Panc1 (cell line): Measurements from ENCODE around the gene MT1HL1. TPM values are rescaled to one million over a fixed set of nuclear protein-coding genes. Genes with fewer than 3 reads are reported as not detected.

Experiments
- ATAC-seq: fragments of 200-7000 bp; cut with Tn5 transposase; 2 replicates; pipeline ENCODE4 v1.9.1; 2020; ENCODE audit warnings: mild to moderate bottlenecking, moderate library complexity
- BruUV-seq: library from RNA; stranded (reverse); fragments of 400-500 nt; replicated peaks from 2 replicates; lab custom pipeline; 2021; lab: Mats Ljungman, UMichigan
- CTCF ChIA-PET: fragments of 300-600 bp; sonication (Branson Sonifier 250); formaldehyde crosslinking; loops from one replicate; lab custom pipeline; 2022; ENCODE audit warnings: antibody characterized with exemption; lab: Charles Lee
- POLR2A ChIA-PET: fragments of 300-600 bp; sonication (Branson Sonifier 250); formaldehyde crosslinking; loops from one replicate; lab custom pipeline; 2022; ENCODE audit warnings: antibody characterized with exemption; lab: Charles Lee
- DNase-seq: peaks from one replicate; pipeline ENCODE4 v3.0.0-alpha.2; 2010; ENCODE audit warnings: low read depth, low spot score
- H3K27ac ChIP-seq: 2 replicates; pipeline ENCODE4 v1.5.1; 2011; ENCODE audit warnings: mild to moderate bottlenecking, low read length, inconsistent platforms
- H3K27me3 ChIP-seq: fragments of 200-500 bp; sonication (Bioruptor generic); 2 replicates; pipeline ENCODE4 v1.6.0; 2014; ENCODE audit warnings: low read length, inconsistent platforms; ENCODE audit not compliant: control insufficient read depth, insufficient read depth
- H3K36me3 ChIP-seq: fragments of 200-500 bp; sonication (Bioruptor generic); 2 replicates; pipeline ENCODE4 v1.5.1; 2014; ENCODE audit warnings: inconsistent platforms, mild to moderate bottlenecking, low read length, moderate library complexity; ENCODE audit not compliant: control insufficient read depth, insufficient read depth
- H3K4me1 ChIP-seq: 2 replicates; pipeline ENCODE4 v1.5.1; 2011; ENCODE audit warnings: inconsistent platforms, mild to moderate bottlenecking, low read length, moderate library complexity; ENCODE audit not compliant: control insufficient read depth, insufficient read depth
- H3K4me3 ChIP-seq, 2 experiments: 2 replicates each; pipeline ENCODE4 v1.5.1; 2011 to 2012; ENCODE audit warnings: low read depth in 2 of 2, low read length in 2 of 2, mild to moderate bottlenecking in 2 of 2, inconsistent platforms in 1 of 2, moderate library complexity in 1 of 2
- H3K9me3 ChIP-seq: fragments of 200-500 bp; sonication (Bioruptor generic); 2 replicates; pipeline ENCODE4 v1.5.1; 2014; ENCODE audit warnings: low read depth, mild to moderate bottlenecking, inconsistent platforms, low read length, moderate library complexity; ENCODE audit not compliant: control insufficient read depth, insufficient read depth
- CTCF ChIP-seq: fragments of 450-650 bp; IDR thresholded peaks from 2 replicates; pipeline ENCODE4 v1.5.1; 2017; ENCODE audit warnings: mild to moderate bottlenecking
- POLR2AphosphoS5 ChIP-seq: IDR thresholded peaks from 2 replicates; pipeline ENCODE4 v1.6.1; 2012; ENCODE audit warnings: mild to moderate bottlenecking, low read depth, low read length, moderate library complexity
- SIN3A ChIP-seq: IDR thresholded peaks from 2 replicates; pipeline ENCODE4 v1.6.1; 2012; ENCODE audit warnings: low read depth, mild to moderate bottlenecking, low read length, moderate library complexity, borderline replicate concordance; ENCODE audit not compliant: insufficient read depth
- TCF7L2 ChIP-seq: IDR thresholded peaks from 2 replicates; pipeline ENCODE4 v1.6.1; 2011; ENCODE audit warnings: mild to moderate bottlenecking, low read depth, low read length, inconsistent platforms
- in situ Hi-C: cut with HindIII; loops from 2 replicates; pipeline ENCODE4 v1.10.0; 2016; ENCODE audit warnings: low sequenced_read_pairs, low pct_unique_long_range_greater_than_20kb
- intact Hi-C: fragments of 100-400 bp; cut with micrococcal nuclease; formaldehyde crosslinking; loops from one replicate; pipeline ENCODE4 v1.10.0; 2022; ENCODE audit not compliant: unreplicated experiment
- total RNA-seq: library from RNA; stranded (reverse); gene quantifications from one replicate; pipeline ENCODE4 v1.2.1, GENCODE V29; 2021; ENCODE audit not compliant: unreplicated experiment
- TF ChIP-seq, protein P1 (sequence below), 2 experiments: IDR thresholded peaks; 2 replicates each; pipeline ENCODE4 v1.6.1; 2011 to 2012; ENCODE audit warnings: low read depth in 2 of 2, control low read depth in 1 of 2, low read length in 1 of 2, mild to moderate bottlenecking in 1 of 2, moderate library complexity in 1 of 2; ENCODE audit not compliant: insufficient read depth in 1 of 2

MT1HL1 gene
- total RNA-seq, 1 experiment from 2014 or later, result not detected

DNA sequence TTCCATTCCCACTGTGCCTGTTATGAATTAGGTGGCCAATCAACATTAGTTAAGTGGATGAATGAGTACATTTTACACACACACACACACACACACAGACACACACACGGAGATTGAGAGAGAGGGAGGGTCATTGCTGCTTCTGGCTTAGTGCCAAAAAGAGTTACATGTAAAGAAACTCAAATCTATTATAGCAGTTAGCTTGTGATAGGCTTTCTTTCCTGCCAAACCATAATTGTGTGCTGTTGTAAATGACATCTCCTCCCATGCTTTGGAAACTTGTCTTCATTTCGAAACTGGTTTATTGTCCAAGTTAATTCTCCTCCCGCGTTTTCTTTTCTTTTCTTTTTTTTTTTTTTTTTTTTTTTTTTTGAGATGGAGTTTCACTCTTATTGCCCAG lies 1.4 kb upstream of the MT1HL1 start:
- BruUV-seq, result no TSS peak
- Histone ChIP-seq H3K9me3 (no peaks in the 10 kb centered on the region), H3K4me3 (no peak overlapping the region), H3K27ac (no peak overlapping the region), H3K4me1 (no peaks in the 10 kb centered on the region), H3K36me3 (no peaks in the 10 kb centered on the region), H3K27me3 (no peaks in the 10 kb centered on the region; the same call in 1 of the 2 replicates)
- CTCF ChIA-PET, result no interaction called here
- intact Hi-C loops (no loop called here), in situ Hi-C loops (no loop called here)
- no peak for DNase-seq
- POLR2A ChIA-PET, result no interaction called here
- ATAC-seq, result no peak
- TF ChIP-seq CTCF, result no peak
- TF ChIP-seq SIN3A, result no peak
- no peak for TF ChIP-seq POLR2AphosphoS5
- TF ChIP-seq, protein P1, sequence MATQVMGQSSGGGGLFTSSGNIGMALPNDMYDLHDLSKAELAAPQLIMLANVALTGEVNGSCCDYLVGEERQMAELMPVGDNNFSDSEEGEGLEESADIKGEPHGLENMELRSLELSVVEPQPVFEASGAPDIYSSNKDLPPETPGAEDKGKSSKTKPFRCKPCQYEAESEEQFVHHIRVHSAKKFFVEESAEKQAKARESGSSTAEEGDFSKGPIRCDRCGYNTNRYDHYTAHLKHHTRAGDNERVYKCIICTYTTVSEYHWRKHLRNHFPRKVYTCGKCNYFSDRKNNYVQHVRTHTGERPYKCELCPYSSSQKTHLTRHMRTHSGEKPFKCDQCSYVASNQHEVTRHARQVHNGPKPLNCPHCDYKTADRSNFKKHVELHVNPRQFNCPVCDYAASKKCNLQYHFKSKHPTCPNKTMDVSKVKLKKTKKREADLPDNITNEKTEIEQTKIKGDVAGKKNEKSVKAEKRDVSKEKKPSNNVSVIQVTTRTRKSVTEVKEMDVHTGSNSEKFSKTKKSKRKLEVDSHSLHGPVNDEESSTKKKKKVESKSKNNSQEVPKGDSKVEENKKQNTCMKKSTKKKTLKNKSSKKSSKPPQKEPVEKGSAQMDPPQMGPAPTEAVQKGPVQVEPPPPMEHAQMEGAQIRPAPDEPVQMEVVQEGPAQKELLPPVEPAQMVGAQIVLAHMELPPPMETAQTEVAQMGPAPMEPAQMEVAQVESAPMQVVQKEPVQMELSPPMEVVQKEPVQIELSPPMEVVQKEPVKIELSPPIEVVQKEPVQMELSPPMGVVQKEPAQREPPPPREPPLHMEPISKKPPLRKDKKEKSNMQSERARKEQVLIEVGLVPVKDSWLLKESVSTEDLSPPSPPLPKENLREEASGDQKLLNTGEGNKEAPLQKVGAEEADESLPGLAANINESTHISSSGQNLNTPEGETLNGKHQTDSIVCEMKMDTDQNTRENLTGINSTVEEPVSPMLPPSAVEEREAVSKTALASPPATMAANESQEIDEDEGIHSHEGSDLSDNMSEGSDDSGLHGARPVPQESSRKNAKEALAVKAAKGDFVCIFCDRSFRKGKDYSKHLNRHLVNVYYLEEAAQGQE (IDR thresholded peaks at IDR 0.05; ENCODE audit: insufficient read depth in 1 of 2, low read depth in 2 of 2, low read length in 1 of 2), result no peak
- no peak for TF ChIP-seq TCF7L2

DNA sequence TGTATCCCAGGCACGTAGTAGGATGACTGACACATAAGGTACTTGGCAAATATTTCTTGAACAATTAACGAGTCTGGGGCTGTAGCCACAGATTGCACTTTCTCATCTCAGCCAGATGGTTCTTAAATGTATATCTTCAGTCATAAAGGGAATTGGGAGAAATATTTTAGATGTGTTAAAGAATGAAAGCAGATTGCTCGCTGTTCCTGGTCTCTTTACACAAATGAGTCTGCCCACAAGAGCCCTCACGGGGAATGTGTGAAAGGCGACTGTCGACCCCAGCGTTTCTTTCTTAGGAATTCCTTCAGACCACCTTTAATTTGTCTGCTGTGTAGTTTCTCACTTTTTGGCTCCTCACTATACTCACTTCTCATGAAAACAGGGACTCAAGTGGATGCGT lies 725 bp downstream of the MT1HL1 start:
- Histone ChIP-seq H3K27me3 (no peaks in the 10 kb centered on the region; the same call in 1 of the 2 replicates), H3K4me1 (no peaks in the 10 kb centered on the region), H3K4me3 (no peak overlapping the region), H3K27ac (no peak overlapping the region), H3K9me3 (no peaks in the 10 kb centered on the region), H3K36me3 (no peaks in the 10 kb centered on the region)
- TF ChIP-seq POLR2AphosphoS5, result no peak
- no peak for TF ChIP-seq TCF7L2
- no peak for TF ChIP-seq SIN3A
- TF ChIP-seq, protein P1 (IDR thresholded peaks at IDR 0.05; ENCODE audit: insufficient read depth in 1 of 2, low read depth in 2 of 2, low read length in 1 of 2), result no peak
- TF ChIP-seq CTCF, result no peak
- no peak for DNase-seq
- intact Hi-C loops (no loop called here), in situ Hi-C loops (no loop called here)
- CTCF ChIA-PET, result no interaction called here
- ATAC-seq, result no peak
- POLR2A ChIA-PET, result no interaction called here
- BruUV-seq, result no TSS peak
